ENCODE data around the gene ADPRM. TPM values are rescaled to one million over a fixed set of nuclear protein-coding genes. Genes with fewer than 3 reads are reported as not detected.

ADPRM gene
- total and polyA plus RNA-seq, 8 donors, result 0.87 to 24.4 (median 11.0) TPM; not detected in 1

DNA sequence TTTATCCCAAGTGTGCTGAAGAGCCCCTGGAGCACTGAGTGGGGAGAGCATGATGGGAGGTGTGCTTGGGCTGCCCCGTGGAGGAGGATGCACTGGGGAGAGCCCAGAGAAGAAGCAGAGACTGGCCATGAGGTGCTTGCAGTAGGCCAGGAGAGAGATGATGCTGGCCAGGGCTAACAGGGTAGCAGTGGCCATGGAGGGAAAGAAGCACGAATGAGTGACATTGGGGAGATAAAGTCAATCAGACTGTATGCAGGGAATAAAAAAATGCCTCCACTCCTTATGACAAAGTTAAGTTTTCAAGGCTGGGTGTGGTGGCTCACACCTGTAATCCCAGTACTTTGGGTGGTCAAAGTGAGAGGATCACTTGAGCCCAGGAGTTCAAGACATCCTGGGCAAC is 37.9 kb downstream of the ADPRM start:
- peaks cover 13 to 47% (median 35%) of the 10 kb centered on the region in 4 donors for H3K4me1 ChIP-seq
- DNase-seq, result no peak
- no peaks in the 10 kb centered on the region for H3K27me3 ChIP-seq
- no peak overlapping the region for H3K4me3 ChIP-seq
- H3K9me3 ChIP-seq, result no peaks in the 10 kb centered on the region
- intact Hi-C loops (cut with DNase I; ENCODE audit: low total_unique reads), result loop anchor here (5.0 kb wide), 1 partner anchor 112 kb away; no protein-coding TSS in a partner anchor
- TF ChIP-seq POLR2AphosphoS5 (IDR thresholded peaks at IDR 0.05) (no peak), POLR2A (IDR thresholded peaks at IDR 0.05) (no peak), EP300 (IDR thresholded peaks at IDR 0.05) (no peak)
- TF ChIP-seq, protein P1, sequence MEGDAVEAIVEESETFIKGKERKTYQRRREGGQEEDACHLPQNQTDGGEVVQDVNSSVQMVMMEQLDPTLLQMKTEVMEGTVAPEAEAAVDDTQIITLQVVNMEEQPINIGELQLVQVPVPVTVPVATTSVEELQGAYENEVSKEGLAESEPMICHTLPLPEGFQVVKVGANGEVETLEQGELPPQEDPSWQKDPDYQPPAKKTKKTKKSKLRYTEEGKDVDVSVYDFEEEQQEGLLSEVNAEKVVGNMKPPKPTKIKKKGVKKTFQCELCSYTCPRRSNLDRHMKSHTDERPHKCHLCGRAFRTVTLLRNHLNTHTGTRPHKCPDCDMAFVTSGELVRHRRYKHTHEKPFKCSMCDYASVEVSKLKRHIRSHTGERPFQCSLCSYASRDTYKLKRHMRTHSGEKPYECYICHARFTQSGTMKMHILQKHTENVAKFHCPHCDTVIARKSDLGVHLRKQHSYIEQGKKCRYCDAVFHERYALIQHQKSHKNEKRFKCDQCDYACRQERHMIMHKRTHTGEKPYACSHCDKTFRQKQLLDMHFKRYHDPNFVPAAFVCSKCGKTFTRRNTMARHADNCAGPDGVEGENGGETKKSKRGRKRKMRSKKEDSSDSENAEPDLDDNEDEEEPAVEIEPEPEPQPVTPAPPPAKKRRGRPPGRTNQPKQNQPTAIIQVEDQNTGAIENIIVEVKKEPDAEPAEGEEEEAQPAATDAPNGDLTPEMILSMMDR (IDR thresholded peaks at IDR 0.05), result no peak
- no peaks in the 10 kb centered on the region for H3K36me3 ChIP-seq
- H3K27ac ChIP-seq, result no peak overlapping the region
- WGBS, 5 donors, result 67 to 84% (median 75%) methylated on average over 2 of the region's 2 CpGs

DNA sequence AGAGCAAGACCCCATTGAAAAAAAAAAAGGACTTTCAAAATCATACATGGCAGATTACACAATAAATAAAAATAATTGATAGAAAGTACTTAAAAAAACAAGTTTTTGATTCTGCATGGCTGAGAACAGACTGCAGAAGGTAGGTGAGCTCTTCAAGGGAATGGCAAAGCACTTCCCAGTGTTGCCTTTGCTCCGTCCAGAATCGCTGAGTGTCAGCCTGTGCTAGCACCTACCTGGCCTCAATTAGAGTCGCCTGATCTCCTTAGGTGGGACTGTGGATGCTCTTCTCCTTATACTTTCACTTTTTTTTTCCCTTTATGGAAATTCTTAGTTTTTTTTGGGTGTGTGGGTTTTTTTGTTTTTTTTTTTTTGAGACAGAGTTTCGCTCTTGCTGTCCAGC is 38.4 kb downstream of the ADPRM start:
- no peaks in the 10 kb centered on the region for H3K27me3 ChIP-seq
- H3K27ac ChIP-seq, result peak overlapping the region in 2 of 5 donors; percentile 75 to 79
- no peak for DNase-seq
- no peak overlapping the region for H3K4me3 ChIP-seq
- H3K4me1 ChIP-seq, result peaks cover 13 to 47% (median 33%) of the 10 kb centered on the region in 4 donors
- intact Hi-C loops (cut with DNase I; ENCODE audit: low total_unique reads), result loop anchor here (5.0 kb wide), 1 partner anchor 111 kb away; no protein-coding TSS in a partner anchor
- TF ChIP-seq POLR2A (IDR thresholded peaks at IDR 0.05), result no peak
- TF ChIP-seq POLR2AphosphoS5 (IDR thresholded peaks at IDR 0.05), result no peak
- TF ChIP-seq, protein P1 (IDR thresholded peaks at IDR 0.05), result no peak
- no peak for TF ChIP-seq EP300 (IDR thresholded peaks at IDR 0.05)
- H3K9me3 ChIP-seq, result no peaks in the 10 kb centered on the region
- no peaks in the 10 kb centered on the region for H3K36me3 ChIP-seq
- 87 to 98% (median 89%) methylated on average over 4 of the region's 4 CpGs for WGBS, 5 donors

DNA sequence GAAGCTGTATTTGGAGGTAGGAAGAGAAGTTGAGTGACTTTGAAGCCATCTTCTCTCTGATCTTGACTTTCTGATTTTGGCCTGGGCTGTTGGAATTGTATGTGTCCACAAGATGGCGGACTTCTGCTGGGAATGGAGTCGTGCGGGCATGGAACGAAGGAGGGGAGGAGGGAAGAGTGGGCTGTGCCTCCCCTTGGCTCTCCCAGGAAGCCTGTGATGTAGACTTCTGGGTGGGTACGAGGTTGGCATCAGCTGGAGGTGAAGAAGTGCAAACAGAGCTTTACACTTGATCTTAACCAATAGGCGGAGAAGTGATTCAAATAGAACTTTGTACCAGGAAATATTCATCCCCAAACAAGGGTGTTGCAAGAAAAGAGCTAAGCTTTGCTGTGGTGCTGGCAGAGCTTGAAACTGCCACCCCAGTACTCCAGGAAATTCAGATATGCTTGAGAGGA is 39.8 kb downstream of the ADPRM start:
- TF ChIP-seq EP300 (IDR thresholded peaks at IDR 0.05), result no peak
- peak; percentile 16 to 91 (median 80) for TF ChIP-seq POLR2AphosphoS5 (IDR thresholded peaks at IDR 0.05)
- TF ChIP-seq POLR2A (IDR thresholded peaks at IDR 0.05), result no peak
- TF ChIP-seq, protein P1 (IDR thresholded peaks at IDR 0.05), result peak in 5 of 7 experiments; percentile 65 to 96 (median 86)
- Histone ChIP-seq H3K4me1 (peaks cover 13 to 49% (median 33%) of the 10 kb centered on the region in 4 donors), H3K27me3 (no peaks in the 10 kb centered on the region), H3K4me3 (no peak overlapping the region), H3K27ac (peak overlapping the region; percentile 72 to 84 (median 75)), H3K9me3 (no peaks in the 10 kb centered on the region), H3K36me3 (no peaks in the 10 kb centered on the region)
- WGBS, 5 donors, result 5 to 11% (median 9%) methylated on average over 6 of the region's 6 CpGs
- DNase-seq, result peak; percentile 95 to 96
- intact Hi-C loops (cut with DNase I; ENCODE audit: low total_unique reads), result loop anchor here (5.0 kb wide), 1 partner anchor 110 kb away; no protein-coding TSS in a partner anchor

DNA sequence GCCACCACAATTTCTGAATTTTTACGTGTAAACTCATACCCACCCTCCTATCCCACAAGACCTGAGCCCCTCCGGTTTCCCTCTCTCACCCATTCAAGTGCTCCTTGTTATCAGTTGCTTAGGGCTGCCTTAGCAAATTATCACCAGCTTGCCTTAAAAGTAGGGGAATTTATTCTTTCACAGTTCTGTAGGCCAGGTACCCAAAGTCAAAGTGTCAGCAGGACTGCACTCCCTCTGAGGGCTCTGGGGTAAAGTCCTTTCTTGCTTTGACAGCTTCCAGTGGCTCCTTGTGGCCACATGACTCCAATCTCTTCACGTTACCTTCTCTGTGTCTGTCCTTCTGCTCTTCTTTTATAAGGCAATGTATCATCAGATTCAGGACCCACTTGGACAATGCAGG is 40.3 kb downstream of the ADPRM start:
- Histone ChIP-seq H3K4me1 (peaks cover 13 to 50% (median 35%) of the 10 kb centered on the region in 4 donors), H3K9me3 (no peaks in the 10 kb centered on the region), H3K27me3 (no peaks in the 10 kb centered on the region), H3K27ac (peak overlapping the region; percentile 72 to 84 (median 75)), H3K4me3 (no peak overlapping the region), H3K36me3 (no peaks in the 10 kb centered on the region)
- TF ChIP-seq POLR2A (IDR thresholded peaks at IDR 0.05) (no peak), POLR2AphosphoS5 (IDR thresholded peaks at IDR 0.05) (no peak)
- TF ChIP-seq, protein P1 (IDR thresholded peaks at IDR 0.05), result no peak
- intact Hi-C loops (cut with DNase I; ENCODE audit: low total_unique reads), result loop anchor here (5.0 kb wide), 1 partner anchor 110 kb away; no protein-coding TSS in a partner anchor
- 47 to 70% (median 51%) methylated on average over 3 of the region's 3 CpGs for WGBS, 5 donors
- no peak for DNase-seq

Measured in stomach (tissue), 9 donors.